ENCODE results near the gene PLPPR1.

DNA sequence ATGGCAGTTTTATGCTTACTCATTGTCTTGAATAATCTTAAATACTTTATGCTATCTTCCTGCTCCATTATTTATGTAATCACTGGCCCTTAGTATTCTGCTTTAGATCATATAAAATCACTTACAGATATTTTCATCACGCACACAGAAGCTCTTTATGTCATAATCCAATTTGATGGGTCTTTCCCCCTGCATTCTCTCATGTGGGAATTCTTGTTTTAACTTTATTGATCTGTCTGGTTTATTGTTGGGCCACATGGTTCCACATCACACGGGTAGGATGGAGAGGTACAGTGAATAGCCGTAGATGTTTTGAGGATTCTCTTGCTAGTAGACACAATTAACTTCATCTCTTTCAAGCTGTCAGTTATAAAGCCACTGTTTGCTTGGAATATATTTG is 27.0 kb downstream of the PLPPR1 start:
- TF ChIP-seq ZNF331 (CRISPR knock-in tag; IDR thresholded peaks at IDR 0.05; ENCODE audit: low read depth) = no peak
- TF ChIP-seq, protein P1, sequence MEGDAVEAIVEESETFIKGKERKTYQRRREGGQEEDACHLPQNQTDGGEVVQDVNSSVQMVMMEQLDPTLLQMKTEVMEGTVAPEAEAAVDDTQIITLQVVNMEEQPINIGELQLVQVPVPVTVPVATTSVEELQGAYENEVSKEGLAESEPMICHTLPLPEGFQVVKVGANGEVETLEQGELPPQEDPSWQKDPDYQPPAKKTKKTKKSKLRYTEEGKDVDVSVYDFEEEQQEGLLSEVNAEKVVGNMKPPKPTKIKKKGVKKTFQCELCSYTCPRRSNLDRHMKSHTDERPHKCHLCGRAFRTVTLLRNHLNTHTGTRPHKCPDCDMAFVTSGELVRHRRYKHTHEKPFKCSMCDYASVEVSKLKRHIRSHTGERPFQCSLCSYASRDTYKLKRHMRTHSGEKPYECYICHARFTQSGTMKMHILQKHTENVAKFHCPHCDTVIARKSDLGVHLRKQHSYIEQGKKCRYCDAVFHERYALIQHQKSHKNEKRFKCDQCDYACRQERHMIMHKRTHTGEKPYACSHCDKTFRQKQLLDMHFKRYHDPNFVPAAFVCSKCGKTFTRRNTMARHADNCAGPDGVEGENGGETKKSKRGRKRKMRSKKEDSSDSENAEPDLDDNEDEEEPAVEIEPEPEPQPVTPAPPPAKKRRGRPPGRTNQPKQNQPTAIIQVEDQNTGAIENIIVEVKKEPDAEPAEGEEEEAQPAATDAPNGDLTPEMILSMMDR (conservative IDR thresholded peaks at IDR 0.05; ENCODE audit: low read depth in 2 of 2) = no peak
- TF ChIP-seq EZH2 (IDR thresholded peaks at IDR 0.05; ENCODE audit: low read depth, unreplicated experiment) = no peak
- TF ChIP-seq EZH2phosphoT487 (IDR thresholded peaks at IDR 0.05; ENCODE audit: unreplicated experiment) = no peak
- no peak for TF ChIP-seq JUNB (IDR thresholded peaks at IDR 0.05; ENCODE audit: unreplicated experiment)

Measured in GM23338 (cell line).